Astrocyte of the spinal cord (primary cell): ENCODE results near the gene TMEM151A.
A peak's percentile ranks its signal among the peaks of the same experiment; 100 is the strongest.

Source experiments
- DNase-seq: peaks from one replicate; pipeline ENCODE4 v3.0.0; 2011; ENCODE audit warnings: low read depth, low spot score
- H3K4me3 ChIP-seq: 2 replicates; pipeline ENCODE4 v1.5.1; 2011; ENCODE audit warnings: low read depth, mild to moderate bottlenecking, low read length, moderate library complexity
- in situ Hi-C: cut with HindIII; loops from 2 replicates; pipeline ENCODE4 v1.10.0; 2017; ENCODE audit warnings: low sequenced_read_pairs
- TF ChIP-seq, protein P1 (sequence below): IDR thresholded peaks from 2 replicates; pipeline ENCODE4 v1.5.1; 2012; ENCODE audit warnings: low read depth, mild to moderate bottlenecking, low read length, inconsistent platforms

Gene TMEM151A

DNA sequence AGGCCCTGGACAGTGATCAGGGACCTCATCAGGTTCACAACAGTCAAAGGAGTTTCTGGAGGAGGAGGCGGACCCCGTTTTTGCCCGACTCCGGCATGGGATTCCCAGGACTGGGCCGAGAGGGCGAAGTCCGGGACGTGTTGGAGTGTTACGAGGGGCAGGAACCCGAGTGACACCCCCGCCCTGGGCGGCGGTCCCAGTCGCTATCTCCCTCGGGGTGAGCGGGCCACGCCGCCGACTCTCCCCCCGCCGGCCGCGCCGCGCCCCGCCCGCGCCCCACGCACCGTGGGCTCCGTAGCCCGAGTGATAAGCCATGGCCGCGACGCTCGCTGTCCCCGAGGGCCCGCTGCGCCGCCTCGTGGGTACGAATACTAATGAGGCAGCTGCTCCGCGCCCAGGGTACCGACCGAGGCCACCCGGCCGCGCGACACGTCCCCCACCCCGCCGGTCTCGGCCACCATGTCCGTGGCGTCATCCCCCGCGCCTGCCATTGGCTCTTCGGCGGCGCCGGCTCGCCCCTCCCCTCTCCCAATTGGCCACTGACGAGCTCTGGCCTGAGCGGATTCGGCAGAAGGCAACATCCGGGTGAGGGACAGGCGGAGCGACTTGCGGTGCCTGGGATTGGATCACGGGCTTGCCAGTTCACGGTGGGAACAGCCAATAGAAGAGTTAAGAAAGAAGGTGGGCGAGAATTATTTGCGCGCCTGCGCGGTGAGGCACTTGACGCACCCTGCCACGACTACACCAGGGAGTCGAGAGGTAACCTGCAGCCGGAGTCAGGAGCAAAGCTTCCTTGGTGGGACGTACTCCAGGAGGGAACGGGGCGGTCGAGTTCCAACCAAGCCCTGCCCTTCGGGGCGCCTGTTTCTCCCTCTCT lies 2.8 kb upstream of the TMEM151A start, which contains the start of gene YIF1A:
Gene YIF1A, minus strand, starts transcription at position 473 of the 877 bp plus-strand sequence. Its CDS starts 158 bp downstream, at position 315.
- DNase-seq: peak; percentile 100
- in situ Hi-C loops: no loop called here
- peak within 1 kb of the TSS; percentile 89 for H3K4me3 ChIP-seq
- TF ChIP-seq, protein P1, sequence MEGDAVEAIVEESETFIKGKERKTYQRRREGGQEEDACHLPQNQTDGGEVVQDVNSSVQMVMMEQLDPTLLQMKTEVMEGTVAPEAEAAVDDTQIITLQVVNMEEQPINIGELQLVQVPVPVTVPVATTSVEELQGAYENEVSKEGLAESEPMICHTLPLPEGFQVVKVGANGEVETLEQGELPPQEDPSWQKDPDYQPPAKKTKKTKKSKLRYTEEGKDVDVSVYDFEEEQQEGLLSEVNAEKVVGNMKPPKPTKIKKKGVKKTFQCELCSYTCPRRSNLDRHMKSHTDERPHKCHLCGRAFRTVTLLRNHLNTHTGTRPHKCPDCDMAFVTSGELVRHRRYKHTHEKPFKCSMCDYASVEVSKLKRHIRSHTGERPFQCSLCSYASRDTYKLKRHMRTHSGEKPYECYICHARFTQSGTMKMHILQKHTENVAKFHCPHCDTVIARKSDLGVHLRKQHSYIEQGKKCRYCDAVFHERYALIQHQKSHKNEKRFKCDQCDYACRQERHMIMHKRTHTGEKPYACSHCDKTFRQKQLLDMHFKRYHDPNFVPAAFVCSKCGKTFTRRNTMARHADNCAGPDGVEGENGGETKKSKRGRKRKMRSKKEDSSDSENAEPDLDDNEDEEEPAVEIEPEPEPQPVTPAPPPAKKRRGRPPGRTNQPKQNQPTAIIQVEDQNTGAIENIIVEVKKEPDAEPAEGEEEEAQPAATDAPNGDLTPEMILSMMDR: no peak

DNA sequence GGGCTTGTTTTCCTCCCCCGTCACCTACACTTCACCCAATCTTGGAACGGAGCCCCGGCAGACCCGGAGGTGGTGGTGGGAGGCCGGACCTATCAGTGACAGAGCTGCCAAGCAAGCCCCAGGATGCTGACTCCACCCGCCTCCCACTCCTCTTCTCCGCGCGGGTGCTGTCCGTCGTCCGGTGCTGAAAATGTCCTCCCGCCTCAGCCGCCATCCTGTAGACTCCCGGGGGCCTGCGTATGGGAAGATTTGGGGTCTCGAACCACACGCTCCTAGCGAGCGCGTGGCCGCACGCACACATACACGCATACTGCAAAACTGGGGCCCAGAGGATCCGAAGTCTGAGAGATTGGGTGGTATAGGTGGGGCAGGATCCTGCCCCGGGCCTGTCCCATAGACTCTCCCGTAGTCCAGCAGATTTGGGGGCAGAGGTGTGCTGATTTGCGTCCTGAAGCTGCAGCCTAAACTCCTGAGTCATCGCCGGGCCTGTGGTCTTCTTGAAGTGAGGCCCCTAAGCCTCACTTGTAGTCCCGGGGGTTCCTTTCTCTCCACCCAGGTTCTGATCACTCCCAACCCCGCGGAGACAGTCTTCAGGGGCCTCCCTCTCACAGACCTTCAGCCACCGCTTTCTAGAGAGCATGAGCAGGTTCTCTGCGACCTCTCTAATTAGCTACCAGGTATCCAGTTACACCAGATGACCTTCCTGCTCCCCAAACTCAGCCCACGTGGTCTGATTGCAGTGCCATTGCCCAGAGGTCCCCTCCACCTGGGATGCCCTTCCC lies 2.0 kb upstream of the TMEM151A start:
- TF ChIP-seq, protein P1: no peak
- in situ Hi-C loops: no loop called here
- peak overlapping the region; percentile 69 for H3K4me3 ChIP-seq
- no peak for DNase-seq

DNA sequence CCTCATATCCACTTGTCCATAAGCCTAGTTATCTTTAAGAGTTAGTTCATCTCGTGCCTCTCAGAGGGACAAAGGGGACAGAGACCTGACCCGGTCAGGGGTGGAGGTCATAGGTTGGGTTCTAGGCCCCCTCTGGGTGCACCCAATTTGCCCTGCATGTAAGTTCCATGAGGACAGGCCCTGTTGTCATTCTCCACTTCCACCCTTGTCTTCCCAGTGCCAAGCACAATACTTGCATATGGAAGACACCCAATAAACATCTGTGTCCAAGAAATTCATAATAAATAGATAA lies 1.4 kb upstream of the TMEM151A start:
- in situ Hi-C loops: no loop called here

DNA sequence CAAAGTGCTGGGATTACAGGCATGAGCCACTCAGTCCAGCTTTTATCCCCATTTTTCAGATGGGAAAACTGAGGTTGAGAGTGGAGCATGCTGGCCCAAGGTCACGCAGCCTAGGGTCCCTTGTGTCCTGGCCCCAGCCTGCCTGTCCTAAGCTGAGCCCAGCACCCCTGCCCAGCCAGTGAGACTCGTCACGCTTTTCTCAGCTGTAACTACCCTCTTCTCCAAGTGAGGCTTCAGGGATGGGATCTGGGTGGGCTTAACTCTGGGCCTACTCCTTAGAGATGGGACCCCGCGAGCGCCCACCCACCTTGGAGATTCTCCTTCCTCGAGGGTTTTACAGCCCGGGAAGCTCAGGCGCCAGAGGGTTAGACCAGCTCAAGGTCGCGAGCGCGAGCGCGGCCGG lies 390 bp upstream of the TMEM151A start:
- no peak overlapping the region for H3K4me3 ChIP-seq
- in situ Hi-C loops: no loop called here
- TF ChIP-seq, protein P1: no peak
- DNase-seq: no peak

More for the DNA sequence above, 1.4 kb upstream of the TMEM151A start:
- TF ChIP-seq, protein P1: no peak
- DNase-seq: no peak
- H3K4me3 ChIP-seq: no peak overlapping the region

DNA sequence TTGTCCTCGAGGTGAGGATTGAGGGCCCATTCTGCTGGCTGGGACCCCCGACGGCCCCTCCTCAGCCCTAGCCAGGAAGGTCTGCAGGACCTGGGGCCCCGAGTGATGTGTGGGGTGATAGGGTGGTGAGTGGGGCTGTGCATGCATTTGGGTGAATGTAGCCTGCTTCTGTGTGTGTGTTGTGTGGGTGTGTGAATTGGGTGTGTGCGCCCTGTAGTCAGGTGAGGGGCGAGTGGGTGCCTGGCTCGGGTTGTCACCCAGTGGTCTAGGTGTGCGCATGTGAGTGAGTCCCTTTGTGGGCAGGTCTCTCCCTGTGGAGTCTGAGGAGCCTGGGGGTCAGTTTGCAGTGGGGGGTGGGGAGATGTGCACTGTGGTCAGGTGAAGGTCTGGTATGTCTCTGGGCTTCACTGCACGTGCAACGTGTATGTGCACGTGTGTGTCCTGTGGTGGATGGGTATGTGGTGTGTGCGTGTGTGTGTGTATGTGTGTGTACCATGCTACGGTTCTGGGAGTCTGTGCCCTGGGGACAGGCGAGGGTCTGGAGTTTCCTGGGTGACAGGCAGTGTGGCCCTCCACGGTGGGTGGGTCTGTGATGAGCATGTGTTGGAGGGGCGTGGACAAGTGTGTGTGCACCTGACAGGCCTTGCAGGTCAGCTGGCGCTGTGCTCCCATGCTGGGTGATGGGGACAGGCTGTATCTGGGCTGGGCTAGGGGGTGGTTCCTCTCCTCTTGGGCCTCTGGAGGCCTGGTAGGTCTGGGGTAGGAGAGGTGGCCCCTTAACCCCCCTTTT lies 1.0 kb downstream of the TMEM151A start:
- DNase-seq: no peak
- TF ChIP-seq, protein P1: no peak
- in situ Hi-C loops: no loop called here
- no peak overlapping the region for H3K4me3 ChIP-seq

DNA sequence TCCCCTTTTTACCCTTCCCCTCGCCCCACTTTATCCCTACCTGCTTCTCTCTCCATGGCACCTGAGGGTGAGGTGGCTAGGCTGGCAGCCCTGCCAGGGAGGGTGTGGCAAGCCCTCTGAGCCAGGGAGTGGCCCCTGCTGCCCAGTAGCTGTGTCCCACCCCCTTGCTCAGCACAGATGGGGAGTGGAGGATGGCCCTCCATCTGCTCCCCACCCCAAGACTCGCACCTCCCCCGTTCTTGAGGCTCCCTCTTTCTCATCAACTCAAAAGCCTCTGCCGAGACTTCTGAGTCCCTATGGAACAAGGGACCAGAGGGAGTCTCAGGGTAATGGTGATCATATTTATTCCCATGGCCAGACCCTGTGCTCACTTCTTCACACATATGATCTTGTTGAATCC lies 1.7 kb downstream of the TMEM151A start:
- no peak overlapping the region for H3K4me3 ChIP-seq
- TF ChIP-seq, protein P1: no peak
- DNase-seq: no peak
- in situ Hi-C loops: no loop called here
